Liver (tissue), 9 donors: ENCODE data around the gene TXN2. TPM values are rescaled to one million over a fixed set of nuclear protein-coding genes. Genes with fewer than 3 reads are reported as not detected.

Experiments
- DNase-seq: peaks from one replicate; pipeline ENCODE4 v3.0.0-alpha.2; 2017; ENCODE audit warnings: low spot score
- H3K27ac ChIP-seq, 2 donors: one replicate each; pipeline ENCODE4 v1.7.0; 2013; ENCODE audit warnings: inconsistent platforms in 2 of 2, low read length in 2 of 2, control low read depth in 1 of 2, low read depth in 1 of 2, mild to moderate bottlenecking in 1 of 2
- H3K27me3 ChIP-seq, 4 donors: one replicate each; pipeline versions ENCODE4 v1.6.1 to v1.7.0; 2013; ENCODE audit warnings: low read length in 3 of 4, inconsistent platforms in 1 of 4, mild to moderate bottlenecking in 1 of 4, moderate library complexity in 1 of 4; ENCODE audit not compliant: control insufficient read depth in 4 of 4, insufficient read depth in 4 of 4
- H3K36me3 ChIP-seq, 4 donors: one replicate each; pipeline versions ENCODE4 v1.6.1 to v1.7.0; 2013; ENCODE audit warnings: low read length in 3 of 4, mild to moderate bottlenecking in 3 of 4, low read depth in 1 of 4, moderate library complexity in 1 of 4; ENCODE audit not compliant: control insufficient read depth in 4 of 4, insufficient read depth in 3 of 4
- H3K4me1 ChIP-seq, 4 donors: one replicate each; pipeline versions ENCODE4 v1.6.1 to v1.7.0; 2013; ENCODE audit warnings: low read length in 3 of 4, mild to moderate bottlenecking in 3 of 4, moderate library complexity in 1 of 4; ENCODE audit not compliant: control insufficient read depth in 4 of 4, insufficient read depth in 4 of 4
- H3K4me3 ChIP-seq, 3 donors: one replicate each; pipeline versions ENCODE4 v1.6.1 to v1.7.0; 2013; ENCODE audit warnings: low read length in 3 of 3, control low read depth in 1 of 3, low read depth in 1 of 3, mild to moderate bottlenecking in 1 of 3
- H3K9ac ChIP-seq, 2 donors: one replicate each; pipeline ENCODE4 v1.7.0; 2013; ENCODE audit warnings: low read length in 2 of 2, mild to moderate bottlenecking in 2 of 2, moderate library complexity in 2 of 2, control low read depth in 1 of 2, low read depth in 1 of 2
- H3K9me3 ChIP-seq, 4 donors: one replicate each; pipeline versions ENCODE4 v1.6.1 to v1.7.0; 2013; ENCODE audit warnings: low read length in 3 of 4; ENCODE audit not compliant: control insufficient read depth in 4 of 4
- FOXA1 ChIP-seq: IDR thresholded peaks from 2 replicates; pipeline ENCODE4 v1.6.1; 2016; ENCODE audit warnings: antibody characterized with exemption
- FOXA2 ChIP-seq: IDR thresholded peaks from 2 replicates; pipeline ENCODE4 v1.6.1; 2016; ENCODE audit warnings: antibody characterized with exemption
- GABPA ChIP-seq, 2 donors: IDR thresholded peaks in 1 of 2; conservative IDR thresholded peaks in 1 of 2; 2 replicates each; pipeline ENCODE4 v1.6.1; 2016; ENCODE audit warnings: antibody characterized with exemption in 2 of 2, mild to moderate bottlenecking in 1 of 2, moderate library complexity in 1 of 2
- HNF4A ChIP-seq, 2 donors: conservative IDR thresholded peaks; 2 replicates each; pipeline ENCODE4 v1.6.1; 2016; ENCODE audit warnings: antibody characterized with exemption in 2 of 2, mild to moderate bottlenecking in 2 of 2
- JUND ChIP-seq, 2 donors: IDR thresholded peaks; 2 replicates each; pipeline ENCODE4 v1.6.1; 2016; ENCODE audit warnings: antibody characterized with exemption in 2 of 2
- MAX ChIP-seq: IDR thresholded peaks from 2 replicates; pipeline ENCODE4 v1.6.1; 2016; ENCODE audit warnings: antibody characterized with exemption
- RAD21 ChIP-seq, 2 donors: IDR thresholded peaks; 2 replicates each; pipeline ENCODE4 v1.6.1; 2016; ENCODE audit warnings: antibody characterized with exemption in 2 of 2, mild to moderate bottlenecking in 2 of 2
- REST ChIP-seq: IDR thresholded peaks from 2 replicates; pipeline ENCODE4 v1.6.1; 2016; ENCODE audit warnings: antibody characterized with exemption, mild to moderate bottlenecking
- ZBTB33 ChIP-seq: IDR thresholded peaks from 2 replicates; pipeline ENCODE4 v1.6.1; 2016; ENCODE audit warnings: antibody characterized with exemption
- WGBS: extraction: QIAGEN DNeasy Blood & Tissue Kit; methylation state at CpG from one replicate; pipeline ENCODE4 v1.1.7; 2013; 5-methylcytosine and 5-hydroxymethylcytosine counted together
- polyA plus RNA-seq, 2 donors: library from polyadenylated mRNA; stranded (reverse) in 1 of 2; unstranded in 1 of 2; fragments of 200-250 nt in 1 of 2; fragments of >200 nt in 1 of 2; fragmentation: Nextera tagmentation in 1 of 2; extraction: Ambion mirVana in 1 of 2; gene quantifications; one replicate each; pipeline versions ENCODE4 v1.2.1 to v1.2.3, GENCODE V29; 2013 to 2015
- total RNA-seq, 2 donors: library from RNA; depleted of rRNA; stranded (reverse); fragments of >200 nt; gene quantifications; one replicate each; pipeline ENCODE4 v1.2.3, GENCODE V29; 2014
- TF ChIP-seq, protein P1 (sequence below): fragments of 150-350 bp; IDR thresholded peaks from 2 replicates; pipeline ENCODE4 v1.5.1; 2017; ENCODE audit warnings: improper control_type of control experiment, low read depth, low read length; ENCODE audit not compliant: missing input control
- donor health status: healthy.
- donor health status: healthy.
- donor health status: healthy.
- donor health status: healthy.
- donor health status: healthy.

TXN2 gene
- total and polyA plus RNA-seq, 4 donors, result 27.5 to 154 (median 73.4) TPM

GRCh38 chr22:36443198-36443770 is 38.2 kb downstream of the TXN2 start:
- Histone ChIP-seq H3K36me3 (no peaks in the 10 kb centered on the region), H3K27me3 (no peaks in the 10 kb centered on the region), H3K4me1 (no peaks in the 10 kb centered on the region), H3K27ac (no peak overlapping the region), H3K9me3 (no peaks in the 10 kb centered on the region), H3K9ac (no peak overlapping the region), H3K4me3 (no peak overlapping the region)
- TF ChIP-seq FOXA1 (no peak), JUND (IDR thresholded peaks at IDR 0.05) (no peak), RAD21 (IDR thresholded peaks at IDR 0.05) (no peak), ZBTB33 (no peak), REST (no peak), MAX (no peak)
- no peak for DNase-seq
- WGBS, result 83% methylated on average over 8 of the region's 8 CpGs

GRCh38 chr22:36442506-36443197 is 38.8 kb downstream of the TXN2 start:
- Histone ChIP-seq H3K27ac (no peak overlapping the region), H3K9me3 (no peaks in the 10 kb centered on the region), H3K4me1 (no peaks in the 10 kb centered on the region), H3K36me3 (no peaks in the 10 kb centered on the region), H3K27me3 (no peaks in the 10 kb centered on the region), H3K4me3 (no peak overlapping the region), H3K9ac (no peak overlapping the region)
- DNase-seq, result no peak
- no peak for TF ChIP-seq FOXA2
- no peak for TF ChIP-seq GABPA (IDR thresholded peaks at IDR 0.05 in 1 of 2, conservative IDR thresholded peaks at IDR 0.05 in 1 of 2)
- TF ChIP-seq HNF4A (conservative IDR thresholded peaks at IDR 0.05), result no peak
- no peak for TF ChIP-seq JUND (IDR thresholded peaks at IDR 0.05)
- TF ChIP-seq, protein P1, sequence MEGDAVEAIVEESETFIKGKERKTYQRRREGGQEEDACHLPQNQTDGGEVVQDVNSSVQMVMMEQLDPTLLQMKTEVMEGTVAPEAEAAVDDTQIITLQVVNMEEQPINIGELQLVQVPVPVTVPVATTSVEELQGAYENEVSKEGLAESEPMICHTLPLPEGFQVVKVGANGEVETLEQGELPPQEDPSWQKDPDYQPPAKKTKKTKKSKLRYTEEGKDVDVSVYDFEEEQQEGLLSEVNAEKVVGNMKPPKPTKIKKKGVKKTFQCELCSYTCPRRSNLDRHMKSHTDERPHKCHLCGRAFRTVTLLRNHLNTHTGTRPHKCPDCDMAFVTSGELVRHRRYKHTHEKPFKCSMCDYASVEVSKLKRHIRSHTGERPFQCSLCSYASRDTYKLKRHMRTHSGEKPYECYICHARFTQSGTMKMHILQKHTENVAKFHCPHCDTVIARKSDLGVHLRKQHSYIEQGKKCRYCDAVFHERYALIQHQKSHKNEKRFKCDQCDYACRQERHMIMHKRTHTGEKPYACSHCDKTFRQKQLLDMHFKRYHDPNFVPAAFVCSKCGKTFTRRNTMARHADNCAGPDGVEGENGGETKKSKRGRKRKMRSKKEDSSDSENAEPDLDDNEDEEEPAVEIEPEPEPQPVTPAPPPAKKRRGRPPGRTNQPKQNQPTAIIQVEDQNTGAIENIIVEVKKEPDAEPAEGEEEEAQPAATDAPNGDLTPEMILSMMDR, result no peak
- 90% methylated on average over 12 of the region's 12 CpGs for WGBS
